Stimulated activated CD8-positive, alpha-beta memory T cell treated with anti-CD3 and anti-CD28 coated beads, Interleukin-12 subunit alpha, Interleukin-12 subunit beta, amount 100 ng/mL, for 1 hour (primary cell): Measurements from ENCODE around the gene RTF2.

Source experiments
- DNase-seq: peaks from one replicate; pipeline ENCODE4 v3.0.0-alpha.2; 2020; ENCODE audit warnings: low read depth

The RTF2 gene

GRCh38 chr20:56468316-56469076 lies at the start of gene RTF2:
RTF2 (plus strand) TSS chr20:56468627; CDS start chr20:56468698, 71 bp downstream.
- peak; percentile 93 for DNase-seq

GRCh38 chr20:56420028-56420427 lies 48.4 kb upstream of the RTF2 start:
- no peak for DNase-seq

- DNase-seq, result no peak
These were observed 47.3 kb upstream of the RTF2 start for GRCh38 chr20:56420940-56421688.

GRCh38 chr20:56422076-56422823 lies 46.2 kb upstream of the RTF2 start:
- DNase-seq, result no peak

GRCh38 chr20:56422824-56423189 lies 45.6 kb upstream of the RTF2 start:
- DNase-seq, result no peak

- DNase-seq, result no peak
These were observed 45.2 kb upstream of the RTF2 start for GRCh38 chr20:56423211-56423610.

GRCh38 chr20:56423886-56424285 lies 44.5 kb upstream of the RTF2 start:
- no peak for DNase-seq

GRCh38 chr20:56424931-56425330 lies 43.5 kb upstream of the RTF2 start:
- DNase-seq, result no peak

GRCh38 chr20:56426026-56426425 lies 42.4 kb upstream of the RTF2 start:
- no peak for DNase-seq

GRCh38 chr20:56426926-56427325 lies 41.5 kb upstream of the RTF2 start:
- no peak for DNase-seq

GRCh38 chr20:56427797-56428196 lies 40.6 kb upstream of the RTF2 start:
- DNase-seq, result no peak

- DNase-seq, result no peak
These were observed 40.0 kb upstream of the RTF2 start for GRCh38 chr20:56428410-56428809.

GRCh38 chr20:56428881-56429280 lies 39.5 kb upstream of the RTF2 start:
- DNase-seq, result no peak

GRCh38 chr20:56429502-56429901 lies 38.9 kb upstream of the RTF2 start:
- no peak for DNase-seq

GRCh38 chr20:56429941-56430340 lies 38.5 kb upstream of the RTF2 start:
- DNase-seq, result no peak

- no peak for DNase-seq
These were observed 38.0 kb upstream of the RTF2 start for GRCh38 chr20:56430461-56430860.

- DNase-seq, result no peak
These were observed 37.5 kb upstream of the RTF2 start for GRCh38 chr20:56430957-56431356.

- no peak for DNase-seq
These were observed 37.0 kb upstream of the RTF2 start for GRCh38 chr20:56431471-56431870.

GRCh38 chr20:56433221-56433879 lies 35.1 kb upstream of the RTF2 start:
- DNase-seq, result no peak

GRCh38 chr20:56433880-56434255 lies 34.6 kb upstream of the RTF2 start:
- DNase-seq, result no peak

- no peak for DNase-seq
These were observed 31.0 kb upstream of the RTF2 start for GRCh38 chr20:56437196-56437960.

- no peak for DNase-seq
These were observed 30.1 kb upstream of the RTF2 start for GRCh38 chr20:56438284-56438683.
